22Rv1 (cell line): ENCODE measurements around the gene GLS2.
"Not testable (repeated sequence)": the region's sequence is repeated elsewhere in the genome, so short reads cannot be mapped to it uniquely, and the experiment has no call there.

Source experiments
- CTCF ChIP-seq: fragments of 450-650 bp; IDR thresholded peaks from 2 replicates; pipeline ENCODE4 v1.5.1; 2017; ENCODE audit warnings: mild to moderate bottlenecking
- ZFX ChIP-seq: fragments of 450-650 bp; IDR thresholded peaks from 2 replicates; pipeline ENCODE4 v1.6.1; 2017; ENCODE audit warnings: antibody characterized with exemption, borderline replicate concordance

- TF ChIP-seq CTCF, ZFX: not testable (repeated sequence)
Observed at GRCh38 chr12:56443208-56443607, 44.8 kb downstream of the GLS2 start.
